LNCaP clone FGC (cell line): ENCODE results near the gene CMTM4.
A peak's percentile ranks its signal among the peaks of the same experiment; 100 is the strongest.

ENCODE experiments used
- DNase-seq: peaks from one replicate; pipeline ENCODE4 v3.0.0-alpha.2; 2011; ENCODE audit warnings: low read depth
- H3K4me3 ChIP-seq: 2 replicates; pipeline ENCODE4 v1.5.1; 2011; ENCODE audit warnings: mild to moderate bottlenecking, low read depth, low read length, control low read depth
- CTCF ChIP-seq: IDR thresholded peaks from 2 replicates; pipeline ENCODE4 v1.5.1; 2012; ENCODE audit warnings: mild to moderate bottlenecking; ENCODE audit not compliant: control insufficient read depth, insufficient read depth; ENCODE audit errors: extremely low read depth

The CMTM4 gene

GRCh38 chr16:66735891-66736290, 39.3 kb upstream of the CMTM4 start:
- TF ChIP-seq CTCF = no peak

GRCh38 chr16:66731101-66731500, 34.6 kb upstream of the CMTM4 start:
- TF ChIP-seq CTCF = no peak
- no peak overlapping the region for H3K4me3 ChIP-seq
- no peak for DNase-seq

More at GRCh38 chr16:66735891-66736290, 39.3 kb upstream of the CMTM4 start:
- no peak for DNase-seq
- H3K4me3 ChIP-seq = no peak overlapping the region

GRCh38 chr16:66728804-66729203, 32.3 kb upstream of the CMTM4 start:
- no peak for DNase-seq
- no peak overlapping the region for H3K4me3 ChIP-seq
- TF ChIP-seq CTCF = no peak

GRCh38 chr16:66728117-66728787, 31.7 kb upstream of the CMTM4 start:
- DNase-seq = peak; percentile 71
- H3K4me3 ChIP-seq = no peak overlapping the region
- peak; percentile 55 for TF ChIP-seq CTCF

GRCh38 chr16:66720766-66721165, 24.2 kb upstream of the CMTM4 start:
- DNase-seq = no peak
- TF ChIP-seq CTCF = no peak
- H3K4me3 ChIP-seq = no peak overlapping the region

- TF ChIP-seq CTCF = no peak
- no peak overlapping the region for H3K4me3 ChIP-seq
- DNase-seq = no peak
These were observed 22.7 kb upstream of the CMTM4 start for GRCh38 chr16:66719246-66719645.

- TF ChIP-seq CTCF = no peak
- no peak overlapping the region for H3K4me3 ChIP-seq
- no peak for DNase-seq
These were observed 21.2 kb upstream of the CMTM4 start for GRCh38 chr16:66717776-66718175.
